Loucy (cell line): ENCODE measurements around the gene UNC5C.

ENCODE experiments used
- H2AFZ ChIP-seq: fragments of 200-600 bp; sonication (generic); 2 replicates; pipeline ENCODE4 v1.6.0; 2016; ENCODE audit warnings: antibody characterized with exemption, mild to moderate bottlenecking, low read length, moderate library complexity
- H3F3A ChIP-seq: fragments of 200-600 bp; 2 replicates; pipeline ENCODE4 v1.6.0; 2016; ENCODE audit warnings: antibody characterized with exemption, low read depth, mild to moderate bottlenecking
- H3K27me3 ChIP-seq: fragments of 200-600 bp; sonication (generic); 2 replicates; pipeline ENCODE4 v1.6.1; 2014; ENCODE audit warnings: low read length, mild to moderate bottlenecking; ENCODE audit not compliant: insufficient read depth, poor library complexity, severe bottlenecking
- H3K36me3 ChIP-seq: fragments of 200-600 bp; sonication (generic); 2 replicates; pipeline ENCODE4 v1.6.1; 2016; ENCODE audit warnings: low read length; ENCODE audit not compliant: insufficient read depth
- H3K4me1 ChIP-seq: fragments of 200-600 bp; sonication (generic); 2 replicates; pipeline ENCODE4 v1.5.1; 2014; ENCODE audit warnings: low read length, mild to moderate bottlenecking; ENCODE audit not compliant: insufficient read depth, poor library complexity, severe bottlenecking
- H3K4me2 ChIP-seq: fragments of 200-600 bp; sonication (generic); 2 replicates; pipeline ENCODE4 v1.6.0; 2014; ENCODE audit warnings: antibody characterized with exemption, low read length, low read depth, mild to moderate bottlenecking; ENCODE audit not compliant: poor library complexity, severe bottlenecking
- H3K4me3 ChIP-seq: fragments of 200-600 bp; sonication (generic); 2 replicates; pipeline ENCODE4 v1.5.1; 2014; ENCODE audit warnings: low read length, mild to moderate bottlenecking, mixed read lengths; ENCODE audit not compliant: poor library complexity, severe bottlenecking
- H3K79me2 ChIP-seq: fragments of 200-600 bp; sonication (generic); 2 replicates; pipeline ENCODE4 v1.6.1; 2014; ENCODE audit warnings: low read length; ENCODE audit not compliant: insufficient read depth
- H3K9ac ChIP-seq: fragments of 200-600 bp; sonication (generic); 2 replicates; pipeline ENCODE4 v1.6.0; 2014; ENCODE audit warnings: mild to moderate bottlenecking, low read depth, low read length, moderate library complexity; ENCODE audit not compliant: poor library complexity, severe bottlenecking
- H3K9me2 ChIP-seq: fragments of 200-600 bp; sonication (generic); replicated peaks from 2 replicates; pipeline ENCODE4 v1.6.1; 2016; ENCODE audit warnings: low read depth, low read length, mixed read lengths
- H3K9me3 ChIP-seq: fragments of 200-600 bp; sonication (generic); 2 replicates; pipeline ENCODE4 v1.6.1; 2014; ENCODE audit warnings: mild to moderate bottlenecking, antibody characterized with exemption, low read length, low read depth; ENCODE audit not compliant: insufficient read depth
- H4K20me1 ChIP-seq: fragments of 200-600 bp; sonication (generic); 2 replicates; pipeline ENCODE4 v1.6.0; 2014; ENCODE audit warnings: antibody characterized with exemption, low read length, mild to moderate bottlenecking; ENCODE audit not compliant: insufficient read depth, poor library complexity, severe bottlenecking
- EZH2phosphoT487 ChIP-seq: fragments of 200-600 bp; IDR thresholded peaks from 2 replicates; pipeline ENCODE4 v1.6.1; 2018; ENCODE audit warnings: antibody characterized with exemption, mild to moderate bottlenecking, moderate library complexity, borderline replicate concordance
- TF ChIP-seq, protein P1 (sequence below): fragments of 200-600 bp; sonication (generic); conservative IDR thresholded peaks from 2 replicates; pipeline ENCODE4 v1.5.1; 2014; ENCODE audit warnings: mild to moderate bottlenecking, antibody characterized with exemption, low read length

The UNC5C gene

DNA sequence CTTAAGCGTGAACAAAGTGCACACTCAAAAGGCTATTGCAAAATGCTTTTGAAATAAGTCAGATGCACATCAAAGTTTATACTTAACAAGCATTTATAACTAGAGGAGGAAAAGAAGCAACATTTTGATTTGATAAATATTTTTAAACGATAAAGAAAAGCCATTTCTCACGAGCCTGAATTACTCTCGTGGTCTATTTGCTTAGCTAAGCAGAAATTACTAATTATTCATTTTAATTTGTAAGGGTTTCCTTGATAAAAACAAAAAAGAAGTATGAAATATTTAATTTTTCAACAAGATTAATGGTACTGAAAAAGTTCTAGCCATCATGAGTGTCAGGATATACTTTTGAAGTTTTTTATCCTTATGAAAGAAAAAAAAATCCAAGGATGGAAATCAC lies 78.2 kb downstream of the UNC5C start:
- no peak overlapping the region for H3K4me3 ChIP-seq
- no peaks in the 10 kb centered on the region for H3K9me3 ChIP-seq
- no peak overlapping the region for H3K9ac ChIP-seq
- no peaks in the 10 kb centered on the region for H3F3A ChIP-seq
- peaks cover 4% of the 10 kb centered on the region for H3K4me1 ChIP-seq
- no peak overlapping the region for H3K4me2 ChIP-seq
- no peaks in the 10 kb centered on the region for H3K36me3 ChIP-seq
- no peaks in the 10 kb centered on the region for H3K9me2 ChIP-seq
- H3K79me2 ChIP-seq, result no peaks in the 10 kb centered on the region
- TF ChIP-seq, protein P1, sequence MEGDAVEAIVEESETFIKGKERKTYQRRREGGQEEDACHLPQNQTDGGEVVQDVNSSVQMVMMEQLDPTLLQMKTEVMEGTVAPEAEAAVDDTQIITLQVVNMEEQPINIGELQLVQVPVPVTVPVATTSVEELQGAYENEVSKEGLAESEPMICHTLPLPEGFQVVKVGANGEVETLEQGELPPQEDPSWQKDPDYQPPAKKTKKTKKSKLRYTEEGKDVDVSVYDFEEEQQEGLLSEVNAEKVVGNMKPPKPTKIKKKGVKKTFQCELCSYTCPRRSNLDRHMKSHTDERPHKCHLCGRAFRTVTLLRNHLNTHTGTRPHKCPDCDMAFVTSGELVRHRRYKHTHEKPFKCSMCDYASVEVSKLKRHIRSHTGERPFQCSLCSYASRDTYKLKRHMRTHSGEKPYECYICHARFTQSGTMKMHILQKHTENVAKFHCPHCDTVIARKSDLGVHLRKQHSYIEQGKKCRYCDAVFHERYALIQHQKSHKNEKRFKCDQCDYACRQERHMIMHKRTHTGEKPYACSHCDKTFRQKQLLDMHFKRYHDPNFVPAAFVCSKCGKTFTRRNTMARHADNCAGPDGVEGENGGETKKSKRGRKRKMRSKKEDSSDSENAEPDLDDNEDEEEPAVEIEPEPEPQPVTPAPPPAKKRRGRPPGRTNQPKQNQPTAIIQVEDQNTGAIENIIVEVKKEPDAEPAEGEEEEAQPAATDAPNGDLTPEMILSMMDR, result no peak
- no peak for TF ChIP-seq EZH2phosphoT487
- H3K27me3 ChIP-seq, result no peaks in the 10 kb centered on the region
- H2AFZ ChIP-seq, result no peak overlapping the region
- no peaks in the 10 kb centered on the region for H4K20me1 ChIP-seq

DNA sequence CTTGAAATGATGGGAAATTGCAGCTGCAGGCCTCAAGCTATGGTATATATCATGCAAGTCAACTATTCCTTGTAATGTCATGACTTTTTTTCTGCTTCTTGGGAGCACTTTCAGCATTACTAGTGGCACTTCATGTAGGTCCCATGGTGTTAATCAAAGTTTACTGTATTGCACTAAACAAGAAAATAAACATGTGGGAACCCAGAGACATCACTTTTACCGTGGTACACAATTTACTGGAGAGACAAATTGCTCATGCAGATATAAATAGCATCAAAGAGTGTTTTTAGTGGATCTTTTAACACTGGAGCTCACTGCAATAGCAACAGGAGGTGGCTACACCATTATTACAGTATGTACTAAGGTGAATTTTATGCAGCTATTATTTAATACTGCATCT lies 79.2 kb downstream of the UNC5C start:
- Histone ChIP-seq H3K4me1 (peaks cover 4% of the 10 kb centered on the region), H3F3A (no peaks in the 10 kb centered on the region), H3K9me2 (no peaks in the 10 kb centered on the region), H2AFZ (no peak overlapping the region), H3K4me3 (no peak overlapping the region), H3K9ac (no peak overlapping the region), H4K20me1 (no peaks in the 10 kb centered on the region), H3K36me3 (no peaks in the 10 kb centered on the region), H3K79me2 (no peaks in the 10 kb centered on the region), H3K9me3 (no peaks in the 10 kb centered on the region), H3K4me2 (no peak overlapping the region), H3K27me3 (no peaks in the 10 kb centered on the region)
- TF ChIP-seq, protein P1, result no peak
- TF ChIP-seq EZH2phosphoT487, result no peak

DNA sequence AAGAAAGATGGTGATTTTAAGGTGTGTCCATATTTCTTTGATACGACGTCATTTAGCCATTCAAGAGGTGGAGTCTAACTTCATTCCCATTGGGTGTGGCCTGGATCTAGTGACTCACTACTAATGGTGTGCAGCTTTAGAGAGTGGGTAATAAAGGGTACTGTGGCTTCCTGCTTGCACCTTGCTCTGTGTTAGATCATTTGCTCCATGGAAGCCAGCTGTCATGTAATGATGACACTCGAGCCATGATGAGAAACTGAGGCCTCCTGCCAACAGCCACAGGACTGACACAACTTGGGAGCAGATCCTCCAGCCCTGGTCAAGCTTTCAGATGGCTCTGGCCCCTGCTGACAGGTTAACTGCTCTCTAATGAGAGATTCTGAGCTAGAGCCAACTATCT lies 82.0 kb downstream of the UNC5C start:
- Histone ChIP-seq H3K4me1 (peaks cover 4% of the 10 kb centered on the region), H3K9me3 (no peaks in the 10 kb centered on the region), H3K9me2 (no peaks in the 10 kb centered on the region), H3F3A (no peaks in the 10 kb centered on the region), H3K4me2 (no peak overlapping the region), H4K20me1 (no peaks in the 10 kb centered on the region), H3K9ac (no peak overlapping the region), H2AFZ (no peak overlapping the region), H3K27me3 (no peaks in the 10 kb centered on the region), H3K79me2 (no peaks in the 10 kb centered on the region), H3K36me3 (no peaks in the 10 kb centered on the region), H3K4me3 (no peak overlapping the region)
- no peak for TF ChIP-seq EZH2phosphoT487
- TF ChIP-seq, protein P1, result no peak
